CD14-positive monocyte (primary cell): Measurements from ENCODE around the gene CREG2. TPM values are rescaled to one million over a fixed set of nuclear protein-coding genes. Genes with fewer than 3 reads are reported as not detected.

ENCODE experiments used
- DNase-seq, 3 donors: peaks; one replicate each; pipeline ENCODE4 v3.0.0-alpha.2; 2011 to 2022
- H2AFZ ChIP-seq: 2 replicates; pipeline ENCODE4 v1.6.0; 2012; ENCODE audit warnings: mild to moderate bottlenecking, low read depth, low read length, inconsistent platforms; ENCODE audit not compliant: insufficient read depth, poor library complexity, severe bottlenecking
- H3K27ac ChIP-seq, 2 donors: 1 replicate in 1 of 2; 2 replicates in 1 of 2; pipeline ENCODE4 v1.5.1; 2012 to 2013; ENCODE audit warnings: low read length in 2 of 2, control low read depth in 1 of 2, inconsistent platforms in 1 of 2, low read depth in 1 of 2, mild to moderate bottlenecking in 1 of 2
- H3K27me3 ChIP-seq, 2 donors: one replicate each; pipeline versions ENCODE4 v1.6.0 to v1.6.1; 2011 to 2013; ENCODE audit warnings: low read length in 2 of 2; ENCODE audit not compliant: control insufficient read depth in 2 of 2, insufficient read depth in 2 of 2
- H3K36me3 ChIP-seq, 2 donors: replicated peaks in 1 of 2; 1 replicate in 1 of 2; 2 replicates in 1 of 2; pipeline versions ENCODE4 v1.5.1 to v1.6.1; 2012 to 2013; ENCODE audit warnings: low read length in 2 of 2, control low read depth in 1 of 2, inconsistent platforms in 1 of 2, mild to moderate bottlenecking in 1 of 2; ENCODE audit not compliant: insufficient read depth in 2 of 2, control insufficient read depth in 1 of 2
- H3K4me1 ChIP-seq, 2 donors: 1 replicate in 1 of 2; 2 replicates in 1 of 2; pipeline versions ENCODE4 v1.5.1 to v1.6.1; 2012 to 2013; ENCODE audit warnings: low read length in 2 of 2, control low read depth in 1 of 2, inconsistent platforms in 1 of 2, mild to moderate bottlenecking in 1 of 2, moderate library complexity in 1 of 2; ENCODE audit not compliant: insufficient read depth in 2 of 2, control insufficient read depth in 1 of 2
- H3K4me2 ChIP-seq: replicated peaks from 2 replicates; pipeline ENCODE3; 2012; ENCODE audit warnings: low read length, moderate library complexity, mild to moderate bottlenecking; ENCODE audit not compliant: poor library complexity, severe bottlenecking; ENCODE audit errors: extremely low read depth
- H3K4me3 ChIP-seq, 3 experiments: fragments of 200-600 bp in 1 of 3; sonication (generic) in 1 of 3; replicated peaks in 1 of 3; 1 replicate in 2 of 3; 2 replicates in 1 of 3; pipeline ENCODE4 v1.5.1; 2011 to 2013; ENCODE audit warnings: low read length in 3 of 3, mild to moderate bottlenecking in 3 of 3, control low read depth in 2 of 3, low read depth in 2 of 3, inconsistent platforms in 1 of 3, moderate library complexity in 1 of 3
- H3K79me2 ChIP-seq: 2 replicates; pipeline ENCODE4 v1.6.0; 2012; ENCODE audit warnings: mild to moderate bottlenecking, control low read depth, inconsistent platforms, low read length, moderate library complexity; ENCODE audit not compliant: insufficient read depth
- H3K9ac ChIP-seq: 2 replicates; pipeline ENCODE4 v1.6.0; 2017; ENCODE audit warnings: low read length, mild to moderate bottlenecking; ENCODE audit not compliant: insufficient read depth, poor library complexity, severe bottlenecking
- H3K9me3 ChIP-seq, 2 donors: replicated peaks in 1 of 2; 1 replicate in 1 of 2; 2 replicates in 1 of 2; pipeline versions ENCODE4 v1.5.1 to v1.6.1; 2012 to 2013; ENCODE audit warnings: low read length in 2 of 2, control low read depth in 1 of 2; ENCODE audit not compliant: control insufficient read depth in 1 of 2, insufficient read depth in 1 of 2
- H4K20me1 ChIP-seq: 2 replicates; pipeline ENCODE4 v1.6.0; 2012; ENCODE audit warnings: mild to moderate bottlenecking, low read length, control low read depth, moderate library complexity; ENCODE audit not compliant: insufficient read depth
- H3K27ac Mint-ChIP-seq, 7 donors: one replicate each; pipeline ENCODE4 v1.8.0; 2020; ENCODE audit warnings: mild to moderate bottlenecking in 7 of 7, mixed read lengths in 7 of 7, moderate library complexity in 6 of 7, inconsistent platforms in 2 of 7
- H3K27me3 Mint-ChIP-seq, 3 donors: one replicate each; pipeline ENCODE4 v1.8.0; 2021 to 2022; ENCODE audit warnings: low read depth in 3 of 3, mild to moderate bottlenecking in 3 of 3, mixed read lengths in 3 of 3, moderate library complexity in 3 of 3, inconsistent platforms in 1 of 3
- H3K36me3 Mint-ChIP-seq, 2 donors: one replicate each; pipeline ENCODE4 v1.8.0; 2020; ENCODE audit warnings: mixed read lengths in 2 of 2, inconsistent platforms in 1 of 2, mild to moderate bottlenecking in 1 of 2
- H3K4me1 Mint-ChIP-seq: one replicate; pipeline ENCODE4 v1.8.0; 2020; ENCODE audit warnings: mild to moderate bottlenecking, mixed read lengths
- H3K4me3 Mint-ChIP-seq, 2 donors: one replicate each; pipeline ENCODE4 v1.8.0; 2020; ENCODE audit warnings: mild to moderate bottlenecking in 2 of 2, mixed read lengths in 2 of 2, moderate library complexity in 1 of 2
- H3K9me3 Mint-ChIP-seq, 7 donors: one replicate each; pipeline ENCODE4 v1.8.0; 2020 to 2022; ENCODE audit warnings: mixed read lengths in 7 of 7, mild to moderate bottlenecking in 6 of 7, moderate library complexity in 6 of 7, inconsistent platforms in 2 of 7
- CTCF ChIP-seq: fragments of 200-600 bp; IDR thresholded peaks from one replicate; pipeline ENCODE4 v1.8.0; 2022; ENCODE audit warnings: antibody characterized with exemption, mild to moderate bottlenecking
- WGBS: methylation state at CpG from one replicate; pipeline ENCODE4 v1.1.5; 2013; ENCODE audit warnings: missing lambda C conversion rate; ENCODE audit not compliant: insufficient coverage; 5-methylcytosine and 5-hydroxymethylcytosine counted together
- intact Hi-C, 2 donors: fragments of 100-400 bp; cut with micrococcal nuclease; formaldehyde crosslinking; loops; one replicate each; pipeline versions ENCODE4 v1.15.0 to v1.15.1; 2023
- polyA plus RNA-seq, 3 donors: library from polyadenylated mRNA; depleted of rRNA in 1 of 3; unstranded in 2 of 3; stranded (reverse) in 1 of 3; fragments of 300-500 nt in 2 of 3; fragments of >200 nt in 1 of 3; fragmentation: Illumina TruSeq in 2 of 3; gene quantifications; 1 replicate in 2 of 3; 2 replicates in 1 of 3; pipeline ENCODE4 v1.2.3, GENCODE V29; 2012 to 2021

Gene CREG2
- polyA plus RNA-seq, 3 donors = not detected

GRCh38 chr2:101386599-101387150 lies 628 bp downstream of the CREG2 start:
- Histone ChIP-seq H3K36me3 (no peaks in the 10 kb centered on the region), H3K9me3 (peaks cover 0 to 17% of the 10 kb centered on the region in 2 donors), H3K4me3 (peak overlapping the region in 1 of 3 experiments; percentile 69), H4K20me1 (no peaks in the 10 kb centered on the region), H2AFZ (peak overlapping the region; percentile 73), H3K4me1 (peaks cover 11 to 17% of the 10 kb centered on the region in 2 donors), H3K27ac (no peak overlapping the region), H3K79me2 (no peaks in the 10 kb centered on the region), H3K27me3 (peaks cover 50% of the 10 kb centered on the region in 2 donors), H3K9ac (no peak overlapping the region), H3K4me2 (peak overlapping the region; percentile 86)
- H3K4me3 Mint-ChIP-seq = peak overlapping the region; percentile 73 to 80
- peaks cover 0 to 5% of the 10 kb centered on the region in 2 donors for H3K36me3 Mint-ChIP-seq
- peaks cover 47 to 64% (median 54%) of the 10 kb centered on the region in 3 donors for H3K27me3 Mint-ChIP-seq
- no peak for DNase-seq
- H3K27ac Mint-ChIP-seq = no peak overlapping the region
- H3K9me3 Mint-ChIP-seq = peaks cover 0 to 6% (median 0%) of the 10 kb centered on the region in 7 donors
- WGBS = 1% methylated on average over 43 of the region's 45 CpGs
- no peak for TF ChIP-seq CTCF
- peaks cover 11% of the 10 kb centered on the region for H3K4me1 Mint-ChIP-seq
- intact Hi-C loops = no loop called here

DNA sequence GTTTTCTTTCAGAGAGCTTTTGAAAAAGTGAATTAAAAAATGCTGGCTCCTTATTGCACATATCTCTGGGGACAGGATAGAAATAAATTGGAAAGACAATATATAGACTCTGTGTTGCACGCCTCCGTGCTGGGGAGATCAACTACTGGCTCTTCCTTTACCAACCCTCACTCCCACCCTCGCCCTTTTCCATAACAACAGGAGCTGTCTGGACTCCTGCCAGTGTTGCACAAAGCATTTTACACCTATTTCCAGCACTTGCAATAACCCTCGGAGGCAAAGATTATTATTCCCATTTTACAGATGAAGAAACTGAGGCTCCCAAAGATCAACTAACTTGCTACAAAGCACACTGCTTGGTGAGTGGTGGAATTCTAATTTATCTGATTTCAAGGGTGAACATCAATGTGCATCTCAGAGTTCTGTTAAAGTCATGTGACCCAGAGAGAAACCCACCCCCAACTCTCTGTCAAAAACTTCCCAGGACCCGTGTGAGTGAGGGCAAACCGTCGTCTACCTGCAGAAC lies 4.2 kb downstream of the CREG2 start:
- 92% methylated on average over 3 of the region's 7 CpGs for WGBS
- Histone ChIP-seq H3K4me3 (no peak overlapping the region), H3K27ac (no peak overlapping the region), H3K9me3 (peaks cover 0 to 16% of the 10 kb centered on the region in 2 donors), H3K79me2 (no peaks in the 10 kb centered on the region), H3K4me1 (peaks cover 11 to 17% of the 10 kb centered on the region in 2 donors), H4K20me1 (no peaks in the 10 kb centered on the region), H3K4me2 (no peak overlapping the region), H3K27me3 (peaks cover 34 to 35% of the 10 kb centered on the region in 2 donors), H3K9ac (no peak overlapping the region), H3K36me3 (no peaks in the 10 kb centered on the region), H2AFZ (no peak overlapping the region)
- Mint-ChIP-seq H3K27me3 (peaks cover 34 to 50% (median 37%) of the 10 kb centered on the region in 3 donors), H3K4me1 (peaks cover 14% of the 10 kb centered on the region), H3K27ac (no peak overlapping the region), H3K36me3 (peaks cover 0 to 5% of the 10 kb centered on the region in 2 donors), H3K9me3 (peaks cover 0 to 4% (median 0%) of the 10 kb centered on the region in 7 donors), H3K4me3 (no peak overlapping the region)
- intact Hi-C loops = no loop called here
- no peak for TF ChIP-seq CTCF
- DNase-seq = no peak
